ENCODE data around the gene FOXA1.

GRCh38 chr14:37596790-37597472 lies 1.9 kb upstream of the FOXA1 start:
- TF ChIP-seq CTCF (IDR thresholded peaks at IDR 0.05): no peak
- no peak for TF ChIP-seq EP300 (IDR thresholded peaks at IDR 0.05)
- no peak for TF ChIP-seq POLR2A (IDR thresholded peaks at IDR 0.05)
- no peak for TF ChIP-seq POLR2AphosphoS5 (IDR thresholded peaks at IDR 0.05)
